GM23248 (cell line): ENCODE measurements around the gene GRAP2. TPM values are rescaled to one million over a fixed set of nuclear protein-coding genes. Genes with fewer than 3 reads are reported as not detected.
"Not testable (repeated sequence)": the region's sequence is repeated elsewhere in the genome, so short reads cannot be mapped to it uniquely, and the experiment has no call there.

Source experiments
- DNase-seq: peaks from one replicate; pipeline ENCODE4 v3.0.0-alpha.2; 2015
- H2AFZ ChIP-seq: fragments of 200-600 bp; sonication (generic); 2 replicates; pipeline ENCODE4 v1.6.1; 2016; ENCODE audit warnings: antibody characterized with exemption
- H3F3A ChIP-seq: fragments of 200-600 bp; sonication (generic); 2 replicates; pipeline ENCODE4 v1.6.1; 2016; ENCODE audit warnings: mild to moderate bottlenecking, antibody characterized with exemption, mixed run types; ENCODE audit not compliant: insufficient read depth
- H3K27ac ChIP-seq: fragments of 200-600 bp; sonication (generic); 2 replicates; pipeline ENCODE4 v1.5.1; 2016; ENCODE audit warnings: mild to moderate bottlenecking
- H3K27me3 ChIP-seq: fragments of 200-600 bp; sonication (generic); replicated peaks from 2 replicates; pipeline ENCODE4 v1.6.1; 2016; ENCODE audit warnings: mild to moderate bottlenecking; ENCODE audit not compliant: insufficient read depth
- H3K36me3 ChIP-seq: fragments of 200-600 bp; sonication (generic); 2 replicates; pipeline ENCODE4 v1.6.1; 2016; ENCODE audit warnings: low read depth, mild to moderate bottlenecking
- H3K4me1 ChIP-seq: fragments of 200-600 bp; sonication (generic); 2 replicates; pipeline ENCODE4 v1.6.1; 2016; ENCODE audit warnings: mild to moderate bottlenecking; ENCODE audit not compliant: insufficient read depth
- H3K4me2 ChIP-seq: fragments of 200-600 bp; sonication (generic); one replicate; pipeline ENCODE4 v1.6.1; 2016; ENCODE audit warnings: mild to moderate bottlenecking; ENCODE audit not compliant: unreplicated experiment
- H3K4me3 ChIP-seq: fragments of 200-600 bp; sonication (generic); 2 replicates; pipeline ENCODE4 v1.5.1; 2016; ENCODE audit warnings: mild to moderate bottlenecking
- H3K79me2 ChIP-seq: fragments of 200-600 bp; sonication (generic); 2 replicates; pipeline ENCODE4 v1.6.1; 2016; ENCODE audit warnings: mild to moderate bottlenecking; ENCODE audit not compliant: insufficient read depth
- H3K9ac ChIP-seq: fragments of 200-600 bp; sonication (generic); 2 replicates; pipeline ENCODE4 v1.6.1; 2016; ENCODE audit warnings: mild to moderate bottlenecking
- H3K9me2 ChIP-seq: fragments of 200-600 bp; sonication (generic); 2 replicates; pipeline ENCODE4 v1.6.1; 2016; ENCODE audit warnings: mixed run types, mild to moderate bottlenecking, moderate library complexity; ENCODE audit not compliant: insufficient read depth
- H3K9me3 ChIP-seq: fragments of 200-600 bp; sonication (generic); one replicate; pipeline ENCODE4 v1.6.1; 2017; ENCODE audit warnings: low read depth
- H4K20me1 ChIP-seq: fragments of 200-600 bp; sonication (generic); 2 replicates; pipeline ENCODE4 v1.6.0; 2016; ENCODE audit not compliant: insufficient read depth
- EZH2 ChIP-seq: fragments of 200-600 bp; sonication (generic); IDR thresholded peaks from 2 replicates; pipeline ENCODE4 v1.6.1; 2018; ENCODE audit warnings: antibody characterized with exemption, mild to moderate bottlenecking; ENCODE audit not compliant: insufficient read depth, poor library complexity, severe bottlenecking
- EZH2phosphoT487 ChIP-seq: fragments of 200-600 bp; sonication (generic); IDR thresholded peaks from 2 replicates; pipeline ENCODE4 v1.6.1; 2018; ENCODE audit warnings: antibody characterized with exemption, moderate library complexity, mild to moderate bottlenecking, low read depth; ENCODE audit not compliant: insufficient read depth
- WGBS, 2 experiments: methylation state at CpG; one replicate each; pipeline ENCODE4 v1.1.6; 2015 to 2017; ENCODE audit warnings: low lambda C conversion rate in 2 of 2, low coverage in 1 of 2; ENCODE audit errors: missing lambda C conversion rate in 2 of 2; 5-methylcytosine and 5-hydroxymethylcytosine counted together
- in situ Hi-C: fragments of 300-500 bp; cut with MboI; formaldehyde crosslinking; loops from 2 replicates; pipeline ENCODE4 v1.15.0; 2020
- polyA plus RNA-seq: library from polyadenylated mRNA; unstranded; fragments of >200 nt; fragmentation: Nextera tagmentation; extraction: Ambion mirVana; gene quantifications from 2 replicates; pipeline ENCODE4 v1.2.1, GENCODE V29; 2016
- total RNA-seq: library from RNA; depleted of rRNA; stranded (reverse); fragments of >200 nt; shearing (Covaris generic); gene quantifications from 2 replicates; pipeline ENCODE4 v1.2.3, GENCODE V29; 2014

GRAP2 gene
- total and polyA plus RNA-seq, 2 experiments from 2014 or later: not detected

DNA sequence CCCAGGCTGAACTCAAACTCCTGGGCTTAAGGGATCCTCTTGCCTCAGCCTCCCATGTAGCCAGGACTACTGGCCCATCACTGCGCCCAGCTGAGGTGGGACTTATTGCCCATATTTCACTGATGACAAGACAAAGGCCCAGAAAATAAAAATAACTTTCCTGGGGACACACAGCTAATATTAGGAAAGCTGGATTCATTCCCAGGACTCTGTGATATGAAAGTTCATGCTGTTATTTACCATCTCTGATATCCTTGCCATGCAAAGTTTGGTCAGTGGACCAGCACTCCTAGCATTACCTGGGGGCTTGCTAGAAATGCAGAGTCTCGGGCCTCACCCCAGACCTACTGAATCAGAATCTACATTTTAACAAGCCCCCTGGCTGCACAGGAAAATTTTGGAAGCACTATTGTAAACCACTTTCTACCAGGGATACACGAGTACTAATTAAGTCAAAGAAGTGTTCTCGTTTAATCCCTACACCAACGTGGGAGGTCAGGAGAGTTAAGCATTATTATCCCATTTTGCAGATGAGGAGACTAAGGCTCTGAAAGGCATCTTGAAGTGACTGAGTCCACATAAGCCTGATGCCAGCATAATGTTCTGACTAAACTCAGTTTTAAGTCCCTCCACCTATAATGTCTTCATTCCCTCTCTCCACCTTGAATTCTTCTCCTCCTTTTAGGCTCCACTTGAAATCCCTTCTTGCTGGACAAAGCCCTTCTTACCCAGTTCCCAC lies 91.4 kb downstream of the GRAP2 start:
- Histone ChIP-seq H3K9me2 (no peaks in the 10 kb centered on the region), H3K79me2 (no peaks in the 10 kb centered on the region), H3K27ac (no peak overlapping the region), H2AFZ (no peak overlapping the region), H3K4me3 (no peak overlapping the region), H3K9ac (no peak overlapping the region), H3K27me3 (peaks cover 49% of the 10 kb centered on the region), H3K36me3 (no peaks in the 10 kb centered on the region), H3F3A (no peaks in the 10 kb centered on the region), H3K4me2 (no peak overlapping the region), H4K20me1 (no peaks in the 10 kb centered on the region), H3K9me3 (no peaks in the 10 kb centered on the region), H3K4me1 (no peaks in the 10 kb centered on the region)
- TF ChIP-seq EZH2phosphoT487: no peak
- no peak for TF ChIP-seq EZH2
- 63 to 72% methylated on average over 5 of the region's 5 CpGs for WGBS, 2 experiments
- in situ Hi-C loops: no loop called here
- DNase-seq: no peak

DNA sequence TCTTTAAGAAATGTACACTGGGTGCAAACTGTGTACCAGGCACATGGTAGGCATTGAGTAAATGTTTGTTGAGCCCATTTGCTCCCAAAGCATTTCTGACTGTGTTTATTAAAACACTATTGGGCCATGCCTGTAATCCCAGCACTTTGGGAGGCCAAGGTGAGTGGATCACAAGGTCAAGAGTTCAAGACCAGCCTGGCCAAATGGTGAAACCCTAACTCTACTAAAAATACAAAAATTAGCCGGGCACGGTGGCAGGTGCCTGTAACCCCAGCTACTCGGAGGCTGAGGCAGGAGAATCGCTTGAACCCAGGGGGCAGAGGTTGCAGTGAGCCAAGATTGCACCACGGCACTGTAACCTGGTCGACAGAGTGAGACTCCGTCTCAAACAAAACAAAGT lies 92.0 kb downstream of the GRAP2 start:
- H3K9ac ChIP-seq, H2AFZ ChIP-seq, DNase-seq, H3K4me3 ChIP-seq, H3F3A ChIP-seq, H3K9me3 ChIP-seq, H3K4me2 ChIP-seq, H3K4me1 ChIP-seq, in situ Hi-C loops, H3K27ac ChIP-seq, H3K36me3 ChIP-seq, H3K79me2 ChIP-seq, H4K20me1 ChIP-seq, H3K9me2 ChIP-seq: not testable (repeated sequence)
- WGBS, 2 experiments: 80 to 86% methylated on average over 7 of the region's 7 CpGs
- H3K27me3 ChIP-seq: peaks cover 52% of the 10 kb centered on the region

DNA sequence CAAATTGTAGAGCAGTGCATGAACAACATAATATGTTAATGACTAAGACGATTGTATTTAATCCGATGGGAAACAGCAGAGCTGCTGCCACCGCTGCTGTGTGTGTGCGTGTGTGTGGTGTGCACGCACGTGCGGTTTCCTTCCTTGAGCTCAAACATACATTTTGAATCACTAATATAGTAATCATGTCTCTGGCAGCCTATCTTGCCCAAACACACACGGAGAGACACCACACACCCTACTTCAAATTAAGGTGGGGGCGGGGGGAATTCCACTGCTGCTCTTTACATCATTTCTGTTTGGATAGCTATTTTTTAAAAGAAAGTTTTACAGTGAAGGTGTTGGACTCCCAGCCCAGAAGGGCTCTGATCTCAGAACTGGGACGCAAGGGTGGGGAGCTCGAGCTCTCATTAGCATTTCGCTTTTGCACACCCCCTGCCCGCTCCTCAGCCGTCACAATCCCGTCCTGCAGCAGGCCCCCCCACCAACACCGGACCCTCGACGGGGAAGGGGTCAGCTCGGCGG lies 93.2 kb downstream of the GRAP2 start:
- Histone ChIP-seq H3K27ac (no peak overlapping the region), H3K79me2 (no peaks in the 10 kb centered on the region), H3K4me1 (no peaks in the 10 kb centered on the region), H3K27me3 (peaks cover 52% of the 10 kb centered on the region), H3K4me2 (no peak overlapping the region), H3K9me3 (no peaks in the 10 kb centered on the region), H3K36me3 (no peaks in the 10 kb centered on the region), H3K4me3 (no peak overlapping the region), H3K9ac (no peak overlapping the region), H3F3A (no peaks in the 10 kb centered on the region), H2AFZ (no peak overlapping the region), H3K9me2 (no peaks in the 10 kb centered on the region), H4K20me1 (no peaks in the 10 kb centered on the region)
- TF ChIP-seq EZH2 (peak; percentile 71), EZH2phosphoT487 (0 out of 2 replicates have a peak, but pooled peaks have one; percentile 33)
- no peak for DNase-seq
- 38 to 46% methylated on average over 20 of the region's 20 CpGs for WGBS, 2 experiments
- in situ Hi-C loops: no loop called here

DNA sequence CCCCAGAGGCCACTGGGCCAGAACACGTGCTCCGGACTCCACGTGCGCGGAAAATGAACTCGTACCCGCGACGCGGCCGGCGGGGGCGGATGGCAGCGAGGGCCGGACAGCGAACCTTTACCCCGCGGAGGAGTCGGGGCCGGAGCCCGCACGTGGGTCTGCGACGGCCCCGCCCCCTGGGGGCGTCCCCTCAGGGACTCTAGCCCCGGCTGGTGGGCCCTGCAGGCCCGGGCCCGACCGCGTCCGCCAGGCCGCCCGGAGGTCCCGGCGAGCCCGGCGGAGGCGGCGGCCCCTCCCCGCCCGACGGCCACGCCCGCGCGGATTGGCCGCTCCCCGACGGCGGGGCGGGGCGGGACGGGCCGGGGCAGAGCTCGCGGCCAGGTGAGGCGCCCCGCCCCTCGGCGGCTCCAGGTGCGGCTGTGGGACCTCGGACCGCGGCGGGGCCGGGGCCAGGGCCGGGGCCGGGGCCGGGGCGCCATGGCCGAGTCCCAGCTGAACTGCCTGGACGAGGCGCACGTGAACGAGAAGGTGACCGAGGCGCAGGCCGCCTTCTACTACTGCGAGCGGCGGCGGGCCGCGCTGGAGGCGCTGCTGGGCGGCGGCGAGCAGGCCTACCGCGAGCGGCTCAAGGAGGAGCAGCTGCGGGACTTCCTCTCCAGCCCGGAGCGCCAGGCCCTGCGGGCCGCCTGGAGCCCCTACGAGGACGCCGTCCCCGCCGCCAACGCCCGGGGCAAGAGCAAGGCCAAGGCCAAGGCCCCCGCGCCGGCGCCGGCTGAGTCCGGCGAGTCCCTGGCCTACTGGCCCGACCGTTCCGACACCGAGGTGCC lies 93.9 kb downstream of the GRAP2 start, which contains the start of gene FAM83F:
Gene FAM83F (plus strand): TSS at position 389 of the 827 bp plus-strand sequence. CDS start 89 bp downstream, at position 478.
- no peak within 1 kb of the TSS for H3K4me3 ChIP-seq
- H3K9me3 ChIP-seq: no peaks in the 10 kb centered on the region
- no peak within 1 kb of the TSS for H2AFZ ChIP-seq
- no peaks in the 10 kb centered on the region for H3K36me3 ChIP-seq
- no peak within 1 kb of the TSS for H3K27ac ChIP-seq
- TF ChIP-seq EZH2phosphoT487: no peak
- in situ Hi-C loops: no loop called here
- no peaks in the 10 kb centered on the region for H4K20me1 ChIP-seq
- H3K9me2 ChIP-seq: no peaks in the 10 kb centered on the region
- H3K9ac ChIP-seq: no peak within 1 kb of the TSS
- H3K4me2 ChIP-seq: no peak within 1 kb of the TSS
- H3K4me1 ChIP-seq: no peaks in the 10 kb centered on the region
- DNase-seq: no peak
- no peaks in the 10 kb centered on the region for H3F3A ChIP-seq
- WGBS, 2 experiments: 12 to 16% methylated on average over 52 to 79 of the region's 115 CpGs
- H3K79me2 ChIP-seq: no peaks in the 10 kb centered on the region
- H3K27me3 ChIP-seq: peaks cover 52% of the 10 kb centered on the region
